ENCODE data around the gene ENPP3. TPM values are rescaled to one million over a fixed set of nuclear protein-coding genes. Genes with fewer than 3 reads are reported as not detected.

ENPP3 gene
- not detected in 5 replicates for total RNA-seq (2022; extraction: Qiagen RNA extraction)

DNA sequence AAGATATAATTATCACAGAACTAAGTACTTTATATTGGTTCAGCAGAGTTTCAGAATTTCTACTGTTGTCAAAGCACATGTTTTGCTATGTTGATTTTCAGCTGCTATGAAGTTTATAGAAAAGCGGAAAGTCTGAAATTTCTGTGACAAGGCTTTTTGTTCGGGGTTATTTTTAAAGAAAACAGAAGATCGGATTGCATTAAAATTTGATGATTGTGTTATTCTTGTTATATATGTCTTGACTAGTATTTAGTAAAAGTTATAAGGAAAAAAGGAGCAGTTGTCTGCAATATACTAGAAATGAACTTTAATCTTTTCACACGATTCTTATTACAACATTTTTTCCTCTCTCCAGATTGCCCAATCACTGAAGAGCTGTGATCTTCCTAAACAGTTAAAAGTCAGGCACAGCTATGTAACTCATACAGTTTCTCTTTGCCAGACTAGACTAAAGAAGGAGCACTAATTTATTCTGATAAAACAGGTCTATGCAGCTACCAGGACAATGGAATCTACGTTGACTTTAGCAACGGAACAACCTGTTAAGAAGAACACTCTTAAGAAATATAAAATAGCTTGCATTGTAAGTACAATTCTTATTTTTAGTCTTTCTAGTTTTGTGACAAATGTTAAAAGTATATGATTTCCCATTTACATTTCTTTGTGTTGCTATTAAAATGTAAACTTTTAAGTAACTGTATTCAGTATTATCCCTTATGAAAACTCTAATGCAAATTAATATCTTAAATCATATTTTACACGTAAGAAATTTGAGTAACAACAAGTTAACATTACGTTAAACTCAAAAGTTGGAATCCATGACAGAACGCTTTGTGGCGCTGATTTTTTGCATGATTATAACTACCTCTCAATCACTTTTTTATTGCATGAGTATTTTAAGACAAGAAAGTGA is at the start of gene ENPP3:
ENPP3 (plus strand) TSS at position 423 of the 913 bp plus-strand sequence; CDS start at position 506, 83 bp downstream.

GRCh38 chr6:131627724-131628682 is 9.1 kb upstream of the ENPP3 start, which contains the start of gene MED23:
MED23 (minus strand) TSS chr6:131628242; CDS start chr6:131628049, 193 bp downstream.

DNA sequence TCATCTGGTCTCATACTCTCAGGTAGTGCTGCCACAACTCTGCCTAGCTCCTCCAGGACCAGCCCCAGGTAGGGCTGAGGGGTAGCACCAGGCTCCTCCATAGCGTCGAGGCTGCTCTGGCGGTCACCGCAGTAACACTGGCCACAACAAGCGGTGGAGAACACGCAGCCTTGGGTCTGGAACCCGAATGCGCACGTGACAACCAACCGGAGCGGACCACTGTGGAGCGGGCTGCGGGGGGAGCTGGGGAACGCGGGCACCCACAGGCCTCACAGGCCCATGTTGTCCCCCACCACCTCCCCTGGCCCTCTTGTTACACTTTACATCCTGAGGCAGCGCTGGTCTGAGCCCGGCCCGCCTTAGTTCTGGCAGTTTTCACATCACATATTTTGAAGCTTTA is 73.8 kb downstream of the ENPP3 start, which contains the start of gene CTAGE9:
CTAGE9 (minus strand) TSS at position 101 of the 400 bp plus-strand sequence; CDS start at position 101, 0 bp downstream.

Other genes with a start within 250 kb of the ENPP3 start
- not detected in 5 replicates for gene ARG1, start 64.1 kb upstream of the ENPP3 start, total RNA-seq (2022; extraction: Qiagen RNA extraction)
- gene MED23, start 9.1 kb upstream of the ENPP3 start, total RNA-seq (2022; extraction: Qiagen RNA extraction), result 5.8 to 7.7 TPM (median 6.6 TPM) in 5 replicates
- gene OR2A4, start 64.1 kb downstream of the ENPP3 start, total RNA-seq (2022; extraction: Qiagen RNA extraction), result not detected in 5 replicates
- not detected in 5 replicates for gene CTAGE9, start 73.7 kb downstream of the ENPP3 start, total RNA-seq (2022; extraction: Qiagen RNA extraction)
- gene ENPP1, start 170.7 kb downstream of the ENPP3 start, total RNA-seq (2022; extraction: Qiagen RNA extraction), result 1.1 to 1.5 TPM (median 1.4 TPM) in 5 replicates

Data from A549 treated with Mapracorat at 1 μM for 4 hours (cell line).